Measurements from ENCODE around the gene CDT1. TPM values are rescaled to one million over a fixed set of nuclear protein-coding genes. Genes with fewer than 3 reads are reported as not detected.

Gene CDT1
- total RNA-seq, 1 experiment from 2014 or later: 160 TPM

DNA sequence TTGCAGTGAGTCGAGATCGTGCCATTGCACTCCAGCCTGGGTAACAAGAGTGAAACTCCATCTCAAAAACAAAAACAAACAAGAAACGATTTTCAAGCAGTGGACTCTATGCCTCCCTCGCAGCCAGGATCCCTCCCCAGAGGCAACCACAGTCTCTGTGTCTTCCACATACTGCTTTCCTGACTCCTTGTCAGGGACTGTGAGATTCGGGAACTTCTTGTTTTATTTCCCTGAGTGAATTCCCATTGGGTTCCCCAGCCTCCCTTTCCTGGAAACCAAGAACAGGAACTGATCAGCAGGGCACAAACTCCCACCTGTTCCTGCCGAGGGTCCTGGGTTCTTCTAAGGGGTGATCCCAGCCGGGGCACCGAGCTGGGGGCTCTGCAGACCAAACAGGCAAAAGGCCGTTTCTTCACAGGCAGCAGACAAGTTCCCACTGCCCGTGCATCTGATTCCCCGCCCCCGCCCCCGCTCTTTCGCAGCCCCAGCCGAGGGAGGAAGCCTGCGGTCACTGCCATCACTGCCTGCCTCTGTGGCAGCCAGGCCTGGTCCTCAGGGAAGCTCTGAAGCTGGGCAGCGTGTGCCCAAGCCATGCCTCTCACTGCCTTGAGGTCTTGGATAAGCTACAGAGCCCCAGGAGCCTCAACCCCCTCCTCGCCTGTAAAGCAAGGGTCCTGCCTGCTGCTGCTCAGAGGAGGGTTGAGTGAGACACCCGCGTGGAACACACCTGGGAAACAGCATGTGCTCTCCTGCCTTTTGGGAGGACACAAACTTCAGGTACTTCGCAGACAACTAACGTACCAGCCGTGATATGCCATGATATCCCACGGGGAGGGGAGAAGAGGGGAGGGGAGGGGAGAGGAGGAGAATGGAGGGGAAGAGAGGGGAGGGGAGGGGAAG is 13.0 kb upstream of the CDT1 start:
- Histone ChIP-seq H3K4me3 (replicated peaks in 1 of 2; ENCODE audit: low read depth in 1 of 2, low read length in 2 of 2) (no peak overlapping the region), H3K9ac (ENCODE audit: low read length) (no peak overlapping the region), H3K9me3 (ENCODE audit: control insufficient read depth in 1 of 2, insufficient read depth in 1 of 2, low read depth in 1 of 2, low read length in 2 of 2) (no peaks in the 10 kb centered on the region), H4K20me1 (ENCODE audit: insufficient read depth) (no peaks in the 10 kb centered on the region), H3K4me2 (ENCODE audit: low read length) (no peak overlapping the region), H2AFZ (ENCODE audit: low read depth, low read length, poor library complexity, severe bottlenecking) (no peak overlapping the region), H3K27ac (ENCODE audit: low read depth, low read length) (no peak overlapping the region), H3K4me1 (ENCODE audit: control insufficient read depth in 1 of 2, insufficient read depth in 2 of 2, low read length in 2 of 2) (peaks cover 7 to 15% of the 10 kb centered on the region in 2 experiments), H3K27me3 (ENCODE audit: insufficient read depth, low read length) (no peaks in the 10 kb centered on the region), H3K9me2 (ENCODE audit: insufficient read depth) (no peaks in the 10 kb centered on the region), H3K79me2 (ENCODE audit: insufficient read depth, low read length) (no peaks in the 10 kb centered on the region; the same call in 1 of the 2 replicates), H3K36me3 (ENCODE audit: control insufficient read depth in 1 of 2, insufficient read depth in 2 of 2, low read length in 2 of 2) (no peaks in the 10 kb centered on the region)
- TF ChIP-seq RAD21 (IDR thresholded peaks at IDR 0.05; ENCODE audit: low read depth) (no peak), YY1 (IDR thresholded peaks at IDR 0.05; ENCODE audit: extremely low read depth, insufficient replicate concordance, low read depth, low read length) (no peak), ZNF274 (IDR thresholded peaks at IDR 0.05; ENCODE audit: low read depth, low read length) (no peak), CEBPB (IDR thresholded peaks at IDR 0.05; ENCODE audit: low read depth) (no peak), TCF7L2 (IDR thresholded peaks at IDR 0.05; ENCODE audit: borderline replicate concordance, extremely low read depth, insufficient read depth, insufficient read length) (no peak), SIN3A (IDR thresholded peaks at IDR 0.05; ENCODE audit: low read depth) (no peak)
- TF ChIP-seq, protein P1, sequence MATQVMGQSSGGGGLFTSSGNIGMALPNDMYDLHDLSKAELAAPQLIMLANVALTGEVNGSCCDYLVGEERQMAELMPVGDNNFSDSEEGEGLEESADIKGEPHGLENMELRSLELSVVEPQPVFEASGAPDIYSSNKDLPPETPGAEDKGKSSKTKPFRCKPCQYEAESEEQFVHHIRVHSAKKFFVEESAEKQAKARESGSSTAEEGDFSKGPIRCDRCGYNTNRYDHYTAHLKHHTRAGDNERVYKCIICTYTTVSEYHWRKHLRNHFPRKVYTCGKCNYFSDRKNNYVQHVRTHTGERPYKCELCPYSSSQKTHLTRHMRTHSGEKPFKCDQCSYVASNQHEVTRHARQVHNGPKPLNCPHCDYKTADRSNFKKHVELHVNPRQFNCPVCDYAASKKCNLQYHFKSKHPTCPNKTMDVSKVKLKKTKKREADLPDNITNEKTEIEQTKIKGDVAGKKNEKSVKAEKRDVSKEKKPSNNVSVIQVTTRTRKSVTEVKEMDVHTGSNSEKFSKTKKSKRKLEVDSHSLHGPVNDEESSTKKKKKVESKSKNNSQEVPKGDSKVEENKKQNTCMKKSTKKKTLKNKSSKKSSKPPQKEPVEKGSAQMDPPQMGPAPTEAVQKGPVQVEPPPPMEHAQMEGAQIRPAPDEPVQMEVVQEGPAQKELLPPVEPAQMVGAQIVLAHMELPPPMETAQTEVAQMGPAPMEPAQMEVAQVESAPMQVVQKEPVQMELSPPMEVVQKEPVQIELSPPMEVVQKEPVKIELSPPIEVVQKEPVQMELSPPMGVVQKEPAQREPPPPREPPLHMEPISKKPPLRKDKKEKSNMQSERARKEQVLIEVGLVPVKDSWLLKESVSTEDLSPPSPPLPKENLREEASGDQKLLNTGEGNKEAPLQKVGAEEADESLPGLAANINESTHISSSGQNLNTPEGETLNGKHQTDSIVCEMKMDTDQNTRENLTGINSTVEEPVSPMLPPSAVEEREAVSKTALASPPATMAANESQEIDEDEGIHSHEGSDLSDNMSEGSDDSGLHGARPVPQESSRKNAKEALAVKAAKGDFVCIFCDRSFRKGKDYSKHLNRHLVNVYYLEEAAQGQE (IDR thresholded peaks at IDR 0.05; ENCODE audit: low read depth): no peak
- intact Hi-C loops (cut with micrococcal nuclease): no loop called here
- ChIA-PET POLR2A (no interaction called here), CTCF (no interaction called here), RAD21 (ENCODE audit: low non-redundant PET in 1 of 2, low total read pairs in 2 of 2, uncharacterized antibody in 2 of 2, unreplicated experiment in 2 of 2) (no interaction called here)
- ATAC-seq (no peak), DNase-seq (ENCODE audit: low read depth, low spot score) (no peak)
- no TSS peak for BruUV-seq (replicated peaks)
